GM23338 (cell line): ENCODE data around the gene DHRS12. TPM values are rescaled to one million over a fixed set of nuclear protein-coding genes. Genes with fewer than 3 reads are reported as not detected.

ENCODE experiments used
- ATAC-seq: fragments of 200-7000 bp; cut with Tn5 transposase; 3 replicates; pipeline ENCODE4 v1.9.1; 2020
- DNase-seq: peaks from one replicate; pipeline ENCODE4 v3.0.0-alpha.2; 2015; ENCODE audit warnings: low spot score
- H2AFZ ChIP-seq: fragments of 200-600 bp; sonication (generic); 2 replicates; pipeline ENCODE4 v1.8.0; 2016; ENCODE audit warnings: antibody characterized with exemption, mild to moderate bottlenecking, moderate library complexity
- H3F3A ChIP-seq: fragments of 200-600 bp; sonication (generic); replicated peaks from 2 replicates; pipeline ENCODE4 v1.8.0; 2017; ENCODE audit warnings: antibody characterized with exemption, mixed run types, low read depth
- H3K27ac ChIP-seq: fragments of 200-600 bp; sonication (generic); 2 replicates; pipeline ENCODE4 v1.6.1; 2016; ENCODE audit warnings: low read depth
- H3K27me3 ChIP-seq: fragments of 200-600 bp; sonication (generic); 2 replicates; pipeline ENCODE4 v1.8.0; 2016; ENCODE audit warnings: mild to moderate bottlenecking, mixed run types, moderate library complexity; ENCODE audit not compliant: insufficient read depth
- H3K36me3 ChIP-seq: fragments of 200-600 bp; sonication (generic); 2 replicates; pipeline ENCODE4 v1.8.0; 2016; ENCODE audit warnings: mild to moderate bottlenecking; ENCODE audit not compliant: insufficient read depth
- H3K4me1 ChIP-seq: fragments of 200-600 bp; sonication (generic); 2 replicates; pipeline ENCODE4 v1.8.0; 2016; ENCODE audit warnings: mild to moderate bottlenecking, moderate library complexity; ENCODE audit not compliant: insufficient read depth
- H3K4me2 ChIP-seq: fragments of 200-600 bp; sonication (generic); 2 replicates; pipeline ENCODE4 v1.7.1; 2017; ENCODE audit warnings: mixed run types
- H3K4me3 ChIP-seq: fragments of 200-600 bp; sonication (generic); 2 replicates; pipeline ENCODE4 v1.6.1; 2016; ENCODE audit warnings: mixed run types
- H3K79me2 ChIP-seq: fragments of 200-600 bp; sonication (generic); replicated peaks from 2 replicates; pipeline ENCODE4 v1.8.0; 2017; ENCODE audit warnings: mild to moderate bottlenecking; ENCODE audit not compliant: insufficient read depth
- H3K9me2 ChIP-seq: fragments of 200-600 bp; sonication (generic); 2 replicates; pipeline ENCODE4 v1.8.0; 2017; ENCODE audit not compliant: insufficient read depth
- H4K20me1 ChIP-seq: fragments of 200-600 bp; sonication (generic); replicated peaks from 2 replicates; pipeline ENCODE4 v1.8.0; 2017; ENCODE audit warnings: mild to moderate bottlenecking; ENCODE audit not compliant: insufficient read depth
- H3K27ac Mint-ChIP-seq: 2 replicates; pipeline ENCODE4 v1.8.0; 2020; ENCODE audit warnings: inconsistent platforms, mild to moderate bottlenecking, moderate library complexity, mixed read lengths
- H3K27me3 Mint-ChIP-seq: 3 replicates; pipeline ENCODE4 v1.8.0; 2022; ENCODE audit warnings: low read depth, mild to moderate bottlenecking, moderate library complexity, mixed read lengths, inconsistent platforms; ENCODE audit not compliant: insufficient read depth, poor library complexity
- H3K36me3 Mint-ChIP-seq: 3 replicates; pipeline ENCODE4 v1.8.0; 2021; ENCODE audit warnings: low read depth, mild to moderate bottlenecking, inconsistent platforms, moderate library complexity, mixed read lengths
- H3K4me1 Mint-ChIP-seq: 3 replicates; pipeline ENCODE4 v1.8.0; 2020; ENCODE audit warnings: mild to moderate bottlenecking, inconsistent platforms, mixed read lengths
- H3K4me3 Mint-ChIP-seq: 3 replicates; pipeline ENCODE4 v1.8.0; 2021; ENCODE audit warnings: moderate library complexity, mild to moderate bottlenecking, inconsistent platforms, mixed read lengths
- H3K9me3 Mint-ChIP-seq: 3 replicates; pipeline ENCODE4 v1.8.0; 2020; ENCODE audit warnings: moderate library complexity, mild to moderate bottlenecking, inconsistent platforms, mixed read lengths
- CREB1 ChIP-seq: fragments of 250-450 bp; sonication (Bioruptor Pico); IDR thresholded peaks from 2 replicates; pipeline ENCODE4 v1.5.0; 2020; ENCODE audit warnings: low read depth, mild to moderate bottlenecking, moderate library complexity
- CTCF ChIP-seq, 2 experiments: fragments of 200-600 bp in 1 of 2; sonication (generic) in 1 of 2; conservative IDR thresholded peaks; 2 replicates each; pipeline versions ENCODE4 v1.5.1 to v1.6.1; 2016 to 2017; ENCODE audit warnings: antibody characterized with exemption in 2 of 2, low read depth in 2 of 2, mild to moderate bottlenecking in 2 of 2, moderate library complexity in 1 of 2
- EZH2 ChIP-seq: fragments of 200-600 bp; sonication (generic); IDR thresholded peaks from one replicate; pipeline ENCODE4 v1.8.0; 2017; ENCODE audit warnings: antibody characterized with exemption, mild to moderate bottlenecking, low read depth; ENCODE audit not compliant: unreplicated experiment
- EZH2phosphoT487 ChIP-seq: fragments of 200-600 bp; sonication (generic); IDR thresholded peaks from one replicate; pipeline ENCODE4 v1.8.1; 2018; ENCODE audit warnings: antibody characterized with exemption; ENCODE audit not compliant: unreplicated experiment
- JUNB ChIP-seq: IDR thresholded peaks from one replicate; pipeline ENCODE4 v1.6.1; 2016; ENCODE audit warnings: antibody characterized with exemption; ENCODE audit not compliant: unreplicated experiment
- NANOG ChIP-seq: IDR thresholded peaks from 2 replicates; pipeline ENCODE4 v1.6.1; 2016; ENCODE audit warnings: antibody characterized with exemption, borderline replicate concordance
- POLR2AphosphoS5 ChIP-seq: IDR thresholded peaks from 2 replicates; pipeline ENCODE4 v1.6.1; 2016; ENCODE audit warnings: antibody characterized with exemption, low read depth
- STAT1 ChIP-seq: IDR thresholded peaks from one replicate; pipeline ENCODE4 v1.6.1; 2016; ENCODE audit warnings: antibody characterized with exemption; ENCODE audit not compliant: unreplicated experiment
- ZNF114 ChIP-seq: fragments of 250-450 bp; sonication (Bioruptor Pico); IDR thresholded peaks from 2 replicates; pipeline ENCODE4 v1.5.0; 2020; ENCODE audit warnings: mild to moderate bottlenecking, moderate library complexity
- ZNF331 ChIP-seq: fragments of 250-450 bp; sonication (Bioruptor Pico); IDR thresholded peaks from 2 replicates; pipeline ENCODE4 v1.5.0; 2020; ENCODE audit warnings: low read depth, mild to moderate bottlenecking, moderate library complexity
- polyA plus RNA-seq: library from polyadenylated mRNA; unstranded; fragments of >200 nt; fragmentation: Nextera tagmentation; extraction: Ambion mirVana; gene quantifications from 2 replicates; pipeline ENCODE4 v1.2.1, GENCODE V29; 2016
- total RNA-seq: library from RNA; depleted of rRNA; stranded (reverse); fragments of >200 nt; shearing (Covaris generic); gene quantifications from 2 replicates; pipeline ENCODE4 v1.2.3, GENCODE V29; 2014
- TF ChIP-seq, protein P1 (sequence below): fragments of 250-450 bp; sonication (Bioruptor Pico); IDR thresholded peaks from 2 replicates; pipeline ENCODE4 v1.5.0; 2020; ENCODE audit warnings: mild to moderate bottlenecking, moderate library complexity
- TF ChIP-seq, protein P2 (sequence below): IDR thresholded peaks from one replicate; pipeline ENCODE4 v1.6.1; 2018; ENCODE audit warnings: antibody characterized with exemption; ENCODE audit not compliant: unreplicated experiment
- TF ChIP-seq, protein P3 (sequence below): IDR thresholded peaks from 2 replicates; pipeline ENCODE4 v1.6.1; 2016; ENCODE audit warnings: antibody characterized with exemption

Gene DHRS12
- total and polyA plus RNA-seq, 2 experiments from 2014 or later: 4.6 to 12.2 TPM

GRCh38 chr13:51747438-51748434 lies 56.2 kb downstream of the DHRS12 start:
- Histone ChIP-seq H2AFZ (no peak overlapping the region), H3K36me3 (peaks cover 28% of the 10 kb centered on the region), H3K4me1 (no peaks in the 10 kb centered on the region), H3K27ac (no peak overlapping the region), H3K4me3 (no peak overlapping the region), H3K9me2 (no peaks in the 10 kb centered on the region), H3F3A (no peaks in the 10 kb centered on the region), H3K4me2 (no peak overlapping the region), H3K27me3 (no peaks in the 10 kb centered on the region), H4K20me1 (peaks cover 7% of the 10 kb centered on the region), H3K79me2 (no peaks in the 10 kb centered on the region; the same call in 1 of the 2 replicates)
- no peak for TF ChIP-seq CTCF (conservative IDR thresholded peaks at IDR 0.05; ENCODE audit: low read depth in 2 of 2)
- TF ChIP-seq, protein P1, sequence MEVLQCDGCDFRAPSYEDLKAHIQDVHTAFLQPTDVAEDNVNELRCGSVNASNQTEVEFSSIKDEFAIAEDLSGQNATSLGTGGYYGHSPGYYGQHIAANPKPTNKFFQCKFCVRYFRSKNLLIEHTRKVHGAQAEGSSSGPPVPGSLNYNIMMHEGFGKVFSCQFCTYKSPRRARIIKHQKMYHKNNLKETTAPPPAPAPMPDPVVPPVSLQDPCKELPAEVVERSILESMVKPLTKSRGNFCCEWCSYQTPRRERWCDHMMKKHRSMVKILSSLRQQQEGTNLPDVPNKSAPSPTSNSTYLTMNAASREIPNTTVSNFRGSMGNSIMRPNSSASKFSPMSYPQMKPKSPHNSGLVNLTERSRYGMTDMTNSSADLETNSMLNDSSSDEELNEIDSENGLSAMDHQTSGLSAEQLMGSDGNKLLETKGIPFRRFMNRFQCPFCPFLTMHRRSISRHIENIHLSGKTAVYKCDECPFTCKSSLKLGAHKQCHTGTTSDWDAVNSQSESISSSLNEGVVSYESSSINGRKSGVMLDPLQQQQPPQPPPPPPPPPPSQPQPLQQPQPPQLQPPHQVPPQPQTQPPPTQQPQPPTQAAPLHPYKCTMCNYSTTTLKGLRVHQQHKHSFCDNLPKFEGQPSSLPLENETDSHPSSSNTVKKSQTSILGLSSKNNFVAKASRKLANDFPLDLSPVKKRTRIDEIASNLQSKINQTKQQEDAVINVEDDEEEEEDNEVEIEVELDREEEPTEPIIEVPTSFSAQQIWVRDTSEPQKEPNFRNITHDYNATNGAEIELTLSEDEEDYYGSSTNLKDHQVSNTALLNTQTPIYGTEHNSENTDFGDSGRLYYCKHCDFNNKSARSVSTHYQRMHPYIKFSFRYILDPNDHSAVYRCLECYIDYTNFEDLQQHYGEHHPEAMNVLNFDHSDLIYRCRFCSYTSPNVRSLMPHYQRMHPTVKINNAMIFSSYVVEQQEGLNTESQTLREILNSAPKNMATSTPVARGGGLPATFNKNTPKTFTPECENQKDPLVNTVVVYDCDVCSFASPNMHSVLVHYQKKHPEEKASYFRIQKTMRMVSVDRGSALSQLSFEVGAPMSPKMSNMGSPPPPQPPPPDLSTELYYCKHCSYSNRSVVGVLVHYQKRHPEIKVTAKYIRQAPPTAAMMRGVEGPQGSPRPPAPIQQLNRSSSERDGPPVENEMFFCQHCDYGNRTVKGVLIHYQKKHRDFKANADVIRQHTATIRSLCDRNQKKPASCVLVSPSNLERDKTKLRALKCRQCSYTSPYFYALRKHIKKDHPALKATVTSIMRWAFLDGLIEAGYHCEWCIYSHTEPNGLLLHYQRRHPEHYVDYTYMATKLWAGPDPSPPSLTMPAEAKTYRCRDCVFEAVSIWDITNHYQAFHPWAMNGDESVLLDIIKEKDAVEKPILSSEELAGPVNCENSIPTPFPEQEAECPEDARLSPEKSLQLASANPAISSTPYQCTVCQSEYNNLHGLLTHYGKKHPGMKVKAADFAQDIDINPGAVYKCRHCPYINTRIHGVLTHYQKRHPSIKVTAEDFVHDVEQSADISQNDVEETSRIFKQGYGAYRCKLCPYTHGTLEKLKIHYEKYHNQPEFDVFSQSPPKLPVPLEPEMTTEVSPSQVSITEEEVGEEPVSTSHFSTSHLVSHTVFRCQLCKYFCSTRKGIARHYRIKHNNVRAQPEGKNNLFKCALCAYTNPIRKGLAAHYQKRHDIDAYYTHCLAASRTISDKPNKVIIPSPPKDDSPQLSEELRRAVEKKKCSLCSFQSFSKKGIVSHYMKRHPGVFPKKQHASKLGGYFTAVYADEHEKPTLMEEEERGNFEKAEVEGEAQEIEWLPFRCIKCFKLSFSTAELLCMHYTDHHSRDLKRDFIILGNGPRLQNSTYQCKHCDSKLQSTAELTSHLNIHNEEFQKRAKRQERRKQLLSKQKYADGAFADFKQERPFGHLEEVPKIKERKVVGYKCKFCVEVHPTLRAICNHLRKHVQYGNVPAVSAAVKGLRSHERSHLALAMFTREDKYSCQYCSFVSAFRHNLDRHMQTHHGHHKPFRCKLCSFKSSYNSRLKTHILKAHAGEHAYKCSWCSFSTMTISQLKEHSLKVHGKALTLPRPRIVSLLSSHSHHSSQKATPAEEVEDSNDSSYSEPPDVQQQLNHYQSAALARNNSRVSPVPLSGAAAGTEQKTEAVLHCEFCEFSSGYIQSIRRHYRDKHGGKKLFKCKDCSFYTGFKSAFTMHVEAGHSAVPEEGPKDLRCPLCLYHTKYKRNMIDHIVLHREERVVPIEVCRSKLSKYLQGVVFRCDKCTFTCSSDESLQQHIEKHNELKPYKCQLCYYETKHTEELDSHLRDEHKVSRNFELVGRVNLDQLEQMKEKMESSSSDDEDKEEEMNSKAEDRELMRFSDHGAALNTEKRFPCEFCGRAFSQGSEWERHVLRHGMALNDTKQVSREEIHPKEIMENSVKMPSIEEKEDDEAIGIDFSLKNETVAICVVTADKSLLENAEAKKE: no peak
- no peak for TF ChIP-seq POLR2AphosphoS5
- no peak for TF ChIP-seq JUNB
- TF ChIP-seq EZH2phosphoT487: no peak
- TF ChIP-seq ZNF331 (CRISPR knock-in tag): no peak
- no peak for TF ChIP-seq ZNF114 (CRISPR knock-in tag)
- TF ChIP-seq, protein P2, sequence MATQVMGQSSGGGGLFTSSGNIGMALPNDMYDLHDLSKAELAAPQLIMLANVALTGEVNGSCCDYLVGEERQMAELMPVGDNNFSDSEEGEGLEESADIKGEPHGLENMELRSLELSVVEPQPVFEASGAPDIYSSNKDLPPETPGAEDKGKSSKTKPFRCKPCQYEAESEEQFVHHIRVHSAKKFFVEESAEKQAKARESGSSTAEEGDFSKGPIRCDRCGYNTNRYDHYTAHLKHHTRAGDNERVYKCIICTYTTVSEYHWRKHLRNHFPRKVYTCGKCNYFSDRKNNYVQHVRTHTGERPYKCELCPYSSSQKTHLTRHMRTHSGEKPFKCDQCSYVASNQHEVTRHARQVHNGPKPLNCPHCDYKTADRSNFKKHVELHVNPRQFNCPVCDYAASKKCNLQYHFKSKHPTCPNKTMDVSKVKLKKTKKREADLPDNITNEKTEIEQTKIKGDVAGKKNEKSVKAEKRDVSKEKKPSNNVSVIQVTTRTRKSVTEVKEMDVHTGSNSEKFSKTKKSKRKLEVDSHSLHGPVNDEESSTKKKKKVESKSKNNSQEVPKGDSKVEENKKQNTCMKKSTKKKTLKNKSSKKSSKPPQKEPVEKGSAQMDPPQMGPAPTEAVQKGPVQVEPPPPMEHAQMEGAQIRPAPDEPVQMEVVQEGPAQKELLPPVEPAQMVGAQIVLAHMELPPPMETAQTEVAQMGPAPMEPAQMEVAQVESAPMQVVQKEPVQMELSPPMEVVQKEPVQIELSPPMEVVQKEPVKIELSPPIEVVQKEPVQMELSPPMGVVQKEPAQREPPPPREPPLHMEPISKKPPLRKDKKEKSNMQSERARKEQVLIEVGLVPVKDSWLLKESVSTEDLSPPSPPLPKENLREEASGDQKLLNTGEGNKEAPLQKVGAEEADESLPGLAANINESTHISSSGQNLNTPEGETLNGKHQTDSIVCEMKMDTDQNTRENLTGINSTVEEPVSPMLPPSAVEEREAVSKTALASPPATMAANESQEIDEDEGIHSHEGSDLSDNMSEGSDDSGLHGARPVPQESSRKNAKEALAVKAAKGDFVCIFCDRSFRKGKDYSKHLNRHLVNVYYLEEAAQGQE: no peak
- TF ChIP-seq STAT1: no peak
- TF ChIP-seq, protein P3, sequence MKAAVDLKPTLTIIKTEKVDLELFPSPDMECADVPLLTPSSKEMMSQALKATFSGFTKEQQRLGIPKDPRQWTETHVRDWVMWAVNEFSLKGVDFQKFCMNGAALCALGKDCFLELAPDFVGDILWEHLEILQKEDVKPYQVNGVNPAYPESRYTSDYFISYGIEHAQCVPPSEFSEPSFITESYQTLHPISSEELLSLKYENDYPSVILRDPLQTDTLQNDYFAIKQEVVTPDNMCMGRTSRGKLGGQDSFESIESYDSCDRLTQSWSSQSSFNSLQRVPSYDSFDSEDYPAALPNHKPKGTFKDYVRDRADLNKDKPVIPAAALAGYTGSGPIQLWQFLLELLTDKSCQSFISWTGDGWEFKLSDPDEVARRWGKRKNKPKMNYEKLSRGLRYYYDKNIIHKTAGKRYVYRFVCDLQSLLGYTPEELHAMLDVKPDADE: no peak
- no peak for TF ChIP-seq NANOG
- no peak for TF ChIP-seq EZH2
- TF ChIP-seq CREB1: no peak
- peaks cover 23% of the 10 kb centered on the region for H3K9me3 Mint-ChIP-seq
- peaks cover 79% of the 10 kb centered on the region for H3K36me3 Mint-ChIP-seq
- no peak overlapping the region for H3K27ac Mint-ChIP-seq
- DNase-seq (no peak), ATAC-seq (no peak)
- H3K27me3 Mint-ChIP-seq: no peaks in the 10 kb centered on the region
- no peaks in the 10 kb centered on the region for H3K4me1 Mint-ChIP-seq
- no peak overlapping the region for H3K4me3 Mint-ChIP-seq
